DMS114 treated with DMSO at 0.1 percent for 48 hours (cell line): Measurements from ENCODE around the gene MAP7.
"Not testable (repeated sequence)": the region's sequence is repeated elsewhere in the genome, so short reads cannot be mapped to it uniquely, and the experiment has no call there.

ENCODE experiments used
- DNase-seq: peaks from one replicate; lab custom pipeline; 2025; ENCODE audit not compliant: unreplicated experiment; lab: John Stamatoyannopoulos, UW

Gene MAP7

DNA sequence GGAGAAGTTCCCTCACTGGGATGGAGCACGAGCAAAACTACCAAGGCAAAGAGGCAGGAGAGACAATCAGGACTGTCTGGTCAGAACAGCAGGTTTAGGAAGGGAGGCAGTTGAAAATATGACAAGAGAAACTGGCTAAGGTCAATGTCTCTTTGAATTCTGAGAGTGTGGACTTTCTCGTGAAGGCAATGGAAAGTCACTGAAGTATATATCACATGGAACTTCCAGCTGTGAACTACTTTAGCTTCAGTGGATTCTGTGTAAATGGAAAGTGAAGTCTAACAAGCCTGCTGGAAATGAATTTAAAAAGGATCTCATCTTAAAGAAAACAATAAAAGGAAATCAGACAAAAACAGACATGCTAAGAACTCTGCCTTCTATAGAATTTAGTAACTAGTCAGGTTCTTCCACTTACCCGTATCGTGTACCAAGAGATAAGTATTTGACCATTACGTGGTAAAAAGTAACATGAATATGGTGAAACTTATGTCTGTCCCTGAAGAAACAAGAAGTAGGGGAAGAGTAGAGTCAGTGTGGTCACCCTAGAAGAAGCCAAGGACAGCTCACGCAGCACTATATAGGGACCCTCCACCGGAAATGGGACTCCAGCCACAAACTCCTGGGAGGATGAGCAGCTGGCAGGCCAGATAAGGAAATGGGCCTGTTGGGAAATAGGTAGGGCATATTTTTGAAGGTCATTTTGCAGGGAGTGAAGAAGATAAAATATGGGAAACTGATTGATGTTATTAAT is 123.4 kb downstream of the MAP7 start:
- no peak for DNase-seq

DNA sequence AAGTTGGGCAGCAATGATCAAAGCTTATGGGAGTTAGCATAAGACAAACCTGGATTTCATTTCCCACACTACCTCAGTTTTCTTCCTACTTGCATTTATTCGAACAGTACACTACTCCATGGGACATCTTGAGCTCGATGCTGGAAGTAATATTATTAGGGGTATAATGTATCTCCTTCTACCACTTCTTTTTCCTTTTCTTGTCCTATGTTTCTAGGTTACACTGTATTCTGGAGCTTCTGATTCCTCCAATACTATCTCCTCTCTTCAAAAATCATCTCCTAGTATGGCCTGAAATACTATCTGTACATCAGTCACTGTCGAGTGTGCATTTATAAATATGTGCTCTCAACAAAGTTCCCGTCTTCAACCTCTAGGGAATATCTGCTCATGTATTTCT is 124.4 kb downstream of the MAP7 start:
- DNase-seq: no peak

DNA sequence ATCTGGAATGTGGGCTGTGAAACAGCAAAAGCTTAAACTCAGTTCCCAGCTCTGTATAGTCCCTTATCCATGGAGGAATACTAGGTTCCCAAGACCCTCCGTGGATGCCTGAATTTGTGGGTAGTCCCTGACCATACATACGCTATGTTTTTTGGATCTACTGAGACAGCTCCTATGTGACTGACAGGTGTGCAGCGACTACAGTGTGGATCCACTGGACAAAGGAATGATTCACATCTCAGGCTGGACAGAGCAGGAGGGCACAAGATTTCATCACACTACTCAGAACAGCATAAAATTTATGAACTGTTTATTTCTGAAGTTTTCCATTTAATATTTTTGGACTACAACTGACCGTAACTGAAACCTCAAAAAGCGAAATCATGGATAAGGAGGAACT is 125.3 kb downstream of the MAP7 start:
- no peak for DNase-seq

DNA sequence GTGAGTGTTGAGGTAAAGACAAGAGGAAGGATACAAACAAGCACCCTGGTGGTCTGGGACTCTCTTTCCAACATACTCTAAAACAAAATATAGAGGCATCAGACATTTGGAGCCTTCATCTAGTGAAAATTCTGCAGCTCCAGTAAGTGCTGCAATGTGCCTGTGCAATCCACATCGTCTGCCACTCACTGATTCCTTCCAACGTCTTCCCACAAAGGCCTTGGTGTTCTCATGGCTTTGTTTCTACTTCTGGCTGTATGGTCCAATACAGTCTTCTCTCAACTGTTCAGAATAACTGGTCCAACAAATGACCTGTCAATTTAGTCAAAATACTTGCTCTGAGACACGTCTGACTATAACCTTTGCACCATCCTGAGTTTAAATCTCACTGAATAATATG is 125.8 kb downstream of the MAP7 start:
- no peak for DNase-seq

DNA sequence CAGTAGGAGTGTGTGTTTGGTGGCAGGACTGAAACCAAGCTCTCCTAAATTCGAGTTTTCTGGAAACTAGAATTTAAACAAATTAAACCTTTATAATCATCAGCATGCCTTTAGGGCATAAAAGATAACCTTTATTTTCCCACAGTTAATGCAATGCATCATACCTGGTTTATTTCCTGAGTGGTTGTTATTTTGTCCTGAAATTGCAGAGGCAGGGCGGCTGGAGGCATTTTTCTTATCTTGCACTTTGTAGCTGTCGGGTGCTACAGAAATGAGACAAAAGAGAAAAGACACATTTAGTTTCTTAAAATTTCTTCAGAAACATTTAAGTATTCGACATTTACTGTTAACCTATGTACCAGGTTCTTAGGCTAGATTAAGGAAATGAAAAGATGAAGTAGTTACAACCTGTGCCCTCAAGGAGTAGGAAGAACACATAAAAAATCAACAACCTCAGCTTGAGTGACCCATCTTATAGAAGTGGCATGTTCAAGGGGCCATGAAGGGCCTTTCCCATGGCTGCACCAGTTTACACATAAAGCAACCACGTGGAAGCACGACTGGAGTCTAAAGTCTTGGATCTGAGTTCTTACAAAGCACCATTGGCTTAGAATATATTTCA is 128.6 kb downstream of the MAP7 start:
- DNase-seq: no peak

DNA sequence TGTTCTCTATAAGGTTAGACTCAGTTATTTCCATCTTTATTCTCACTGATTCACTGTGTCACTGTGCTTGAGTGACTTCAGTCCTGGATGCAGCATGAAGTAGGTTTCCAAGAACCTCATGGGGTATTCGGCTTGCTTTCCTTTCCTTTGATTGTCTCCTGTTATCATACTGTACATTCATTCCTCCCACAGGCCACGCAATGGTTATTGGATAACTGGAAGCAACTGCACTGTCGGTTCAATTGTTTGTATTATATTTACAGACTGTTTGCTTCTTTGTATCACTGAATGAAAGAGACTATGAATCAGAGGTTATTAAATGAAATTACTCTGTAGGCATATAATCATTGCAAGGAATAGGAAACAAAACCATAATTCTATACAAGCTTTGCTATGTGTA is 129.4 kb downstream of the MAP7 start:
- no peak for DNase-seq

DNA sequence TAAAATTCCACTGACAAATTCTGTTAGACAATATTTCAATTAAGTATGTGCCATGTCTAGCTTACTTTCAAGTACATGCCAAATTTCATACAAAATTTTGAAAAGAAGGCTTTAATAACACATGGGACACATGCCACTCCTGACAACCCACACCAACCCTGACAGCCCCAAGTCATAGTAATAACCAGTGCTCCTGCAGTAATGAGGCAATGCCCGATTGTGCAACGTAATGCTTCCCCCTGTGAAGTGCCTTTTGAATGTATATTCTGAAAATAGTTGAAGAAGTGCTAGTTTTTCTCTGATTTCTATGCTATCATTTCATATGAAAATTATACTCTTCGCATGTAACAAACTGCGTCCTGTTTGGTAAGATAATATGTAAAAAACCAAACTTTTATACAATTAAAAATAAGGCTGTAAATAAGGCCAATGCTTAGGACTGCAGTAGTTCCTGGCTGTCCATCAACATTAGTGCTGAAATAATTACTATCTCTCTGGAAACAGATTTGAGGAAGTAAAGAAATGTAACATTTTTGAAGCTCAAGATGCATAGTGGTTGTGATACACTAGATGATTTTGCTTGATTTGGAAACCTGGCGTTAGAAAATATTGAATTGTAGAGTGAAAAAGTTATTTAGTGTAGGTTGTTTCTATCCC is 134.7 kb downstream of the MAP7 start:
- no peak for DNase-seq

DNA sequence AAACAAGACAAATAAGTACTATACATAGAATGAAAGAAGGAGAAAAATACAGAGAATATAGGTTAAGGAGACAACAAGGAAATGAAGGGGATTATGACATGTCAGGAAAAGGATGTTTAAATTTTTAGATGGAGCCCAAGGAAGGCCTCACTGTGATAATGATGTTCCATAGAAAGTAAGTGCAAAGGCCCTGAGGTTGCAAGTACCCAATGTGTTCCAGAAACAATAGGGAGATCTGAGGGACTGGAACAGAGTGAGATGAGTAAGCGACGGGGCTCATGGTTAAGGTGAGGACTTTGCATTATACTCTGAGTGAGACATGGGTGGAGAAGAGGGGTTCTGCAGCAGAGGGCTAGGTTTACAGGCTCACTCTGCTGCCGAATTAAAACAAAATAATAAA is 137.8 kb downstream of the MAP7 start:
- no peak for DNase-seq

DNA sequence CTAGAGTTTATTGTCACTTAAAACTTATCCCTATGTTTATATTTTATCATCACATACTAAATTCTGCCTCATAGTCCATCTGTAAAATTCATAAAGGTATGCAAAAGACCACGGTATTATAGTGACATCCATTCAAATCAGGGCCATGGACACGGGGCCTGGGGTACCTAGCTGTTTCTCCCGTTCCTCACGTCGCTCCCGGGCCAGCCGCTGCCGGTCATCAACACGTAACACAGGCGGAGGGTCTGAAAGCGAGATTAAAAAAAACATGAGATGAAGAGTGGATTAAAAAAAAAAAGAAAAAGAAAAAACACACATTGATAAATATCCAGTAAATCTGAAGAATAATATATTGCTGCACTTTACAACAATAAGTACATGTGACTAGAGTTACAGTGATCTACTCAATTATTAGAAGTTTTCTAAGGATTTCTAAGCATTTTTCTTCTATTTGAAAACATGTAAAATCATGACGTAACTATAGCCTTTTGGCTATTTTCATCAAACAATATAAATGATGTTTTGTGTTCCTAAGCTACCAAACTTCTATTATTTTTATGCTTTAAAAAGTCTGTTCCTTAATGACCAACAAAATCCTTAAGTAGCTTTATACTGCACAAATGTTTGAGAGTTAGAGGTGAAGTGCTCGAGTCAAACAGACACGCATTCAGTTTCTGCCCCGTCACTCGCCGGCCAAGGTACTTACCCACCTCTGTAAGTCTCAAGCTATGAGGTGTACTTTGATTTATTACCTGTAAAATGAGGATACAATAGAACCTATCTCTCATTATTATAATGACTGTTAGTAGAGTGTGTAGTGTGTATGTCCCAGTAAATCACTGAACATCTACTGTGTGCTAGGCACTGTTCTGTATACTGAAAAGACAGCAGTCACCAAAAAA is 138.5 kb downstream of the MAP7 start:
- DNase-seq: no peak

DNA sequence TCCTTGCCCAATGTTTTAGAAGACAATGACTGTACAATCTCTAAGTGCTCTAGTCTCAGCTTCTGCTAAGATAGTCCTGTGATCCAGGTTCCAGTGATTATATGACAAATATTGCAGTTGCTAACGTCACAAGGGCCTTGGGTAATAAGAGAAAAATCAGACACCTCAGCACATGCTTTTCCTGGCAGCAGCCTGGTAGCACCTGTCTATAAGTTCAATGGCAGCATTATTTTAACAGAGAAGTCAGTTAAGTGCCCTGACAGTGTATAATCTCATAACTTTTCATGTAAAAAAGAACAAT is 139.2 kb downstream of the MAP7 start:
- DNase-seq: no peak

DNA sequence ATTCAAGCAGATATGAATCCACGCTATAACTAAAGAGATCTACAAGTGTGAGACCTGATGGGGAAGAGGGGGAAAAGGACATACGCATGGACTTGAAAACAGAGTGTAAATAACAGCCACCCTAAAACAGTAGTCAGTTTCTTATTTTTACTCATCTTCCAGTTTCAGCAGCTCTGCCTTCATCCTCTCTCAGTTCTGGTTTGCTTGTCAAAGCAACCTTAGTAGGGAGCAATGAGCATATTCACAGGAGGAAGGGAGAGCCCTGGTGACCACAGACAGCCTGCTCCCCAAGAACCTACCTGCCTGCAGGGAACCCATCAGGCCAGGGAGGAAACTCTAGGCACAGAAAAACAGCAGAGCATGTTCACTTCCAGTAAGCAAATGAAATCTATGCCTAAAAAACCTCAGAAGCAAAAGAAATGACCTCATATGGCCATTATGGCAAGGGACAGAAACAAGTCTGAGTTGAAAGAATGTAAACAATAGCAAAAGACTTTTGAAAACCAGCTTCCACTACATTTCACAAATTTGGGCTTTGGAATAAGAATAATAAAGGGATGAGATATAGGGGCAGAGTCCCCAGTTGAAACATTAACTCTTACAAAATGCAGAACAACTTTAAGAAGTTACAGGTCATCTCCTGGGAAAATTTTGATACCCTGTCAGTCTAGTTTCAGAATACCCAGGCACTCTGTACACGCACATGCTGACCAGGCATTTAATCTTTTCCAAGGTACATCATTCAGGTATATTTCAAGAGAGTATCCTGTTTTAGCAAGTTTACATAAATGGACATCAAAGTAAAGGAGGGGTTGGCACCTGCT is 139.8 kb downstream of the MAP7 start:
- DNase-seq: no peak

DNA sequence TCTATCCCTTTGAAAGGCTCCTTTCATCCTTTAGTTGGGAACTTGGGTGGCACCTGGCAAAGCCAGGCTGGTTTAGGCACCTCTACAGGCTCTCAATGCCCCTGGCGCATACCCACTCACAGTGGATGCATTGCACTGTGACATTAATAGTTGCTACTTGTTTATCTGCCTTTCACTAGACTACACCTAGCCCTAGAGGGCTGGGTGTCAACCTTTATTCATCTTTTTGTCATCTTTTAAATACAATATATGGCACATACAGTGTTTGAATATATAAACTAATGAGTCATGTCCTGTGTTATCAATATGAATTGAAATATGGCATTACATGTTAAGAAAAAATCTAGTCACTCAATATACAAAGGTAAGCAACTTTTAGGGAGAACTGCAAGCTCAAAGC is 140.6 kb downstream of the MAP7 start:
- no peak for DNase-seq

DNA sequence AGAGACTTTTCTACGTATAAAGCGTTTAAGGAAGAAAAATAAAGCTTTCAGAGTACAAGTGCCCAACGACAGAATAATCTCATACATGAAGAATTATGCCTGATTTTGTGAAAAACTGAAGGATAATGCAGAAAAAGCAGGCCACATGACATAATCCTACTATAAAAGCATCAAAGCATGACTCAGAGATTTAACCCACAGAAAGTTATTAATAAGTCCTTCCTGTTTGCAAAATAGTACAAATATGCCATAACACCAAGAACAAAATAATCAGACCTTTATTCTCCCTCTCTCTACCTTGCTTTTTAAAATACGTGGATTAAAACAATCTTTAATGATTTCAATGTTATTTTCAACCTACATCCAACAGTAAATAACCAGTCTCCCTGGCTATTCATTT is 142.0 kb downstream of the MAP7 start:
- no peak for DNase-seq

DNA sequence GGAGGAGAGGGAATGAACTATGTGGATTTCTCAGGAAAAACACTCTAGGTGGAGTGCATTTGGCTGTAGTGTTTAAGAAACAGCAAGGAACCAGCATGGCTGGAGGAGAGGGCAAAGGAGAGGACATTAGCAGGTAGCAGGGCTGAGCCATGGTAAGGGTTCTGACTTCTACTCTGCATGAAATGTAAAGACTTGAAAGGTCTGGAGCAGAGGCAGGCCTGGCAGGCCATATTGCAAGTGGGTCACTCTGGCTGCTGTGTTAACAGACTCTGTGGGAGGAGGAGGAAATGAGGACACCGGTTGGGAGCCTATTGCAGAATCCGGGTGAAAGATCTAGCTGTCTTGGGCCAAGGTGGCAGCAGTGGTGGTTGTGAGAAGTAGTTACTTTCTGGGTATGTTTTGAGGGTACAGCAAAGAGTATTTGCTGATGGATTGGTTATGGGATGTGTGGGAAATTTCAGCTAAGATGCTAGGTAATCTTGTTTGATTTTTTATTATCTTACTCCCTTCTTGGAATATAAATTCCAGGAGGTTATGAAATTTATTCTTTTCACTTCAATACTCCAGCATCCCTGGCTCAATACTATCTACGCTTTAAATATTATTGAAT is 144.7 kb downstream of the MAP7 start:
- DNase-seq: no peak

DNA sequence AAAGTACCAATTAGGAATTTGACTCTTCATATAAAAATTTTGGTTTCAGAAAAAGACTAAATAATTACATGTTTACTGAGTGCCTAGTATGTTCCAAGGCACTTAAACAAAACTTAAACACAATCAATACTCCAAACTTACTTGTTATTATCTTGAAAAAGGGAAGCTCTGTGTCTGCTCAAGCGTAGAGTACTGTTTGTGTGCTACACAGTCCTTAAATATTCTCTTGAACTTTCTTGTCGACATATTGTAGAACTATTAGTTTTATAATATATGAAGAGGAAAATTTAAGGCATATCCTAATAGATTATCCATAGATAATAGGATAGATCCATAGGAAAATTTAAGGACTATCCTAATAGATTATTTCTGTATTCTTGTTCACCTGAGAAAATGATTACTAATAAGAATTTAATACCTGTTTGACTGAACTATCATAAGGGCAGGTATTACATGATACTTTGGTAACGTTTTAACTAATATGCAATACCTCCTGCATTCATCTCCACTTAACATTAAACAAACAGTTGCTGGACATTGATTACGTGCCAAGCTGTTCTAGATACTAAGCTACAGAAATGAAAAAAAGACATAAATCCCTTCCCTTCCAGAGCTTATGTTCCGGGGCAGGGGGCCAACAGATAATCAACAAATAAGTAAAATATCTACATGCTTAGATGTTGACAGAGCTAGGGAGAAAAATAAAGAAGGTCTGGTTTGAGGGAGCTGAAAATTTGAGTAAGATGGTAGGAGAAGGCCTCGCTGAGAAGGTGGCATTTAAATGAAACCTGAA is 145.4 kb downstream of the MAP7 start:
- no peak for DNase-seq

DNA sequence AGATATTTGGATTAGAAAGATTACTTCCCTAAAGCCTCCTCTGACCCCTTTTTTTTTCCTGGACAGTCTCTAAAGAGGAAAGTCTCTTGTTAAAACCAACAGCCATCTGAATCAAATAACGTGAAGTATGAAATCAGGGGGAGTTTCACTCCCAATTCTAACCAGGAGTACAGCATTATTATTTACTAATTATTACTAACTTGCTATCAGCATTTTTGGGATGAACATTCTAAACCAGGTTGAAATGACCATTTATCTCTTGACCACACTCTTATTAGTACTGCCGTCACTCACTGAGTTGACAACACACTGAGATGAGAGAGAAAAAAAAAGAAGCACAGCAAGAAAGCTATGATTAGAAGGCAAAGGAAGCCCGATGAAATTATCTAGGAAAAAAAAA is 146.2 kb downstream of the MAP7 start:
- DNase-seq: no peak

DNA sequence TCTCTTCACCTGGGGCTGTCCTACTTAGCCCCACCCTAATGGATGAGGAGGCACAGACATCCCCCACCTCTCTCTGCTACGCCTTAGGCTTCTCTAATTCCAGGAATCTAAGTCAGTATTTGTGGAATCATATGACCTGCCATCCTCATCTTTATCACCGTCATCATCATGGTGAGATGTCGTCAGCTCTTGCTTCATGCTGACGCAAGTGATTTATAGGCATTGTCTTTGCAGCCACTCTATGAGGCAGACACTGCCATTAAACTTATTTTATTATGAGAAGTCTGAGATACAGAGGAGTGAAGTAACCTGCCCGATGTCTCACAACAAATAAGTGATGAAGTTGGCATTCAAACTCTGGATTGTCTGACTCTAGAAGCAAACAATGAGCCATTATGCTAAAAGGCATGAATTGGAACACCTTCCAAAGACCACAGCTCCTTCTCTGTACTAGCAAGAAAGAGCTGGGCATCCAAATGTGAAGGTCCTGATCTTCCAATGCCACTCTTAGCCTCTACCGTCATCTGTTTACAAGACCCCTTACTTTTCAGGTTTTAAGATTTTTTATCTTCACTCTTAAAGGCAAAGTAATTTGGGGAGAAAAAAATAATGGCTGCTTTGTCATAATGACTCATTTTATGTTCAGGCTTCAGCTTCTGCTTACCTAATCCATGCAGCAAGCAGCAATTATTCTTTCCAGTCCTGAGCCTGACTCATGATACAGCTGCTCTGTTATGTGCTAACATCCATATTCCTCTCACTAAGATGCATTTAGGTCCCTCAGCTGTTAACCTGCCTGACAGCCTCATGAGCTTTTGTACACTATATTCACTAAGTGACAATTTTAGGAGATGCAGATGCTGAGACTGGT is 146.9 kb downstream of the MAP7 start:
- no peak for DNase-seq

DNA sequence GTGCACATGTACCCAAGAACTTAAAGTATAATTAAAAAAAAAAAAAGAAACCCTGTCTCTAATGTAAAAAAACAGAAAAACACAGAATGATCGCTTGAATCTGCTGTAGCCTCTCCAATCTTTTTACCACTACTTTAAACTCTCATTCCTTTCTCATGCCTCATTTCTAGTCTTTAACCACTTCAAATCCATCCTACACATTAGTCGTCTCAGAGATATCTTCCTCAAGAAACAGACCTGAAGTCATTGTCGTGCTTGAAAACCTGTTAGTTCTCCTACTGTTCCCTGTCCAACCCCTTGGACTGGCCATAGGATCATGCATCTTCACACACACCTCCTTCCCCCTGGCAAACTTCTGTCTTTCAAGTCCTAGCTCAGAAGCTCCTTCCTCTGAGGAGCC is 148.5 kb downstream of the MAP7 start:
- no peak for DNase-seq

DNA sequence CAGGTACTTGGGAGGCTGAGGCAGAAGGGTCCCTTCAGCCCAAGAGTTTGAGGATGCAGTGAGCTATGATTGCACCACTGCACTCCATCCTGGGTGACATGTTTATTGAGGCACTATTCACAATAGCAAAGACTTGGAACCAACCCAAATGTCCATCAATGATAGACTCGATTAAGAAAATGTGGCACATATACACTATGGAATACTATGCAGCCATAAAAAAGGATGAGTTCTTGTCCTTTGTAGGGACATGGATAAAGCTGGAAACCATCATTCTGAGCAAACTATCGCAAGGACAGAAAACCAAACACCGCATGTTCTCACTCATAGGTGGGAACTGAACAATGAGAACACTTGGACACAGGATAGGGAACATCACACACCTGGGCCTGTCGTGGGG is 149.0 kb downstream of the MAP7 start:
- DNase-seq: not testable (repeated sequence)
